ENCODE data around the gene ASPSCR1.

Gene ASPSCR1

DNA sequence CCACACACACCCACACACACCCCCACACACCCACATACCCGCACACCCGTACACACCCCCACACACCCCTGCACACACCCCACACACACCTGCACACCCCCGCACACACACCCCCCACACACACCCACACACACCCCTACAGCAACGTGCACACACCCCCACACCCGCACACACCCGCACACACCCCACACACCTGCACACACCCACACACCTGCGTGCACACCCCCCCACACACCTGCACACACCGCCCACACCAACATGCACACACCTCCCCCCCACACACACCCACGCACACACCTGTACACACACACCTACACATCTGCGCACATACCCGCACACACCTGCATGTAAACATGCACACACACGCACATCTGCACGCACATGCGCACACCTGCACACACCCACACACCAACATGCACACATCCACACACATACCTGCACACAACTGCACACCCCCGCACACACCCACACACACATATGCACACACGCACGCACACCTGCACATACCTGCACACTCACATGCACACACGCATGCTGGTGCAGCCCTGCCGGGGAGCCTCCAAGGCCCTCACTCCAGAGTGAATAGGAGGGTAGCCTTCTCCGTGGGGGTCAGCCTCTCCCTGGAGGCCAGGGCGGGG is 7.5 kb downstream of the ASPSCR1 start:
- DNase-seq: no peak

DNA sequence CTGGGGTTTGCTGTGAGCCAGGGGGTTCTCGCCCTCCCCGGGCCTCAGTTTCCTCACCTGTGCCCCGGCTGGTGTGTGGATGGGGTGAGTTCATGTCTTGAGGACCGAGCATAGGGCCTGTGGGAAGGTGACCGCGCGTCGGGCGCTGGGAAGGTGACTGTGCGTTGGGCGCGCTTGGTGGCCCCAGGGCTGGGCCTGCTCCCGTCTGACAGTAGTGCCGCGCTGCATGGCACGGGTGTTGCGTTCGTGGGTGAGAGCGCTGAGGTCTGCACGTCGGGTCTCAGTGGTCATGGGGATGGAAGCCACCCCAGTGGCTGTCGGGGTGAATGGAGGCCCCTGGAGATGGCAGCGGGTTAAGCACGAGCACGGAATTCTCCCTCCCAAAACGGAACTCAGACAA is 9.2 kb downstream of the ASPSCR1 start:
- DNase-seq: no peak

DNA sequence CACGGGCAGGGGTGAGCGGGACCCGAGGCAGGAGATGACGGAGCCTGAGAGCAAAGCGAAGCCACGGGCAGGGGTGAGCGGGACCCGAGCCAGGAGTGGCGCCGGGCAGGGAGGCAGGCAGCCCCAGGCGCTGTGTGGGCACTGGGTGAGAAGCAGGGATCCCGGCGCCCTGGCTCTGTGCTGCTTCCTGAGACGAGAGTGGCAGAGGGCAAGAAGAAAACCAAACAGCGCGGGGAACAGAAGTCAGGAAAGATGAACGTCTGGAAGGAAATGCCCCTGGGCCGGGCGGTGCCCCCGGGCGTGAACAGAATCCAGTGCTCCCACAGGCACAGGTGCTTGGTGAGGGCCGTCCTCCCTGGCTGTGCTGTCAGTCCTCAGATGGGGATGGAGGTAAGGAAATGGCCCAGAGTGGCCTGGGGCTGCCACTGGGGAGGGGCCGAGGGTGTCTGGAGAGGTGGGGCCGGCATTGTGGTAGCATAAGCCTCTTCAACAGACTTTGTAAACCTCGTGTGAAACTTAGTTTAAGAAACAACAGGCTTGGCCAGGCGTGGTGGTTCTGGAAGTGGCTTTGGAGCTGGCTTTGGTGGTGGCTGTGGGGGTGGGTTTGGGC is 9.8 kb downstream of the ASPSCR1 start:
- DNase-seq: no peak

DNA sequence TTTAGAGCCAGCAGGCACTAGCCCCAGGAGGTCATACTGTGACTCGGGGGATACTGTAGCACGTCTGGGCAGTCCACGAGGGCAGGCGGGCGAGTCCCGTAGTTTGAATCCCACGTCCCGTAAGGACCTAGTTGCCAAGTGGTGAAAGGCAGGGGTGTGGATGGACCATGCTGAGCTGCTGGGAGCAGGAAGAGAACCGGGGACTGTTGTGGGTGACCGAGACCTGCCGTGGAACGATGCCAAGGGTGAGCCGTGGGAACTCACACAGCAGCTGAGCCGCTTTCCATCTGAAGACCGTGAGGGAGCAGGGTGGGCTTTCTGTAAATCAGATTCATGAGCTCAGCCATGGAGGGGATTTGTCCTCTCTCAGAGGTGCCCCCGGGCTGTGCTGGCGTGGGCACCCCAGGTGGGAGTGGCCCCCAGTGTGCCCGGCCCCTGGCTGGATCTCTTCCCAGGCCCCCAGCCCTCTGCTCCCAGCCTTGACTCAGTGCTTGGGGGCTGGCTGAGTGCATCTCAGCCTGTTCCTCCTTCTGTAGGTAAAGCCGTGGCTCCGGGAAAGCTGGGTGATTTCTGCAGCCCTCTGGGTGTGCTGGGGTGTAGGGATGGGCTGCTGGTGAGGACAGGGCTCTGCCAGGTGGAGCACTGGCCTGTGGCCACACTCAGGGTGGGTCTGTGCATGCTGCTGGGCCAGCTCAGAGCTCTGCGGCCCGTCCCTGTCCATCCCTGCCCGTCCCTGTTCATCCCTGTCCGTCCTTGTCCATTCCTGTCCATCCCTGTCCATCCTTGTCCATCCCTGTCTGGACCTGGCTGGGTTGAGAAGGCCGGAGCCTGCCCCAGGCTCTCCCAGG is 13.6 kb downstream of the ASPSCR1 start:
- DNase-seq: no peak

DNA sequence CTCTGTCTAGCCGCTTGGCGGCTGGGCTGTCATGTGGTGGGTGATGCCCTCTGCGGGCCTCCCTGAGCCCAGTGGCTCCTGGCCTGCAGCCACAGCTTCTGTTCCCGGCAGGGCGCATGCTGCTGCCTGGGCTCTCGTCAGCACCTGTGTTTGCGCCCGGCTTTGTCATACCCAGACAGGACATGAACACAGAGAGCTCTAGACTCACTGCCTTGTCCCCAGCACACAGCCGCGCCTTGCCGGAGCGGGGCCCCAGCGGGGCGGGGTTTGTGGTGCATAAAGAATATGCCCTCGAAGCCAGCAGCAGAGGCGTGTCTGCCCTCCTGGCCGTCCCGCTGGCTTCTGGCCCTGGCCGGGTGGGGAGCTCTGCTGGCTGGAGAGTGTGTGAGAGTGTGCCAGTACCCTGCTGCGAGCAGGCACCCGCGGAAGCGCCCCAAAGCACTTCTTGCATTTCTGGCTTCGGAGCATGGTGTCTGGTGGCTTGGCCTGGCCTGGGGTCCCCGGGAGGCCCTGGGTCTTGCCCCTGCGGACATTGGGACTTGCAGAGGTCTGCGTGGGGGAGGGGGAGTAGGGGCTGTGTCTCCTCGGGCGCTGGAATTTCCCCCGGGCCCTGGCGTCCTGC is 14.4 kb downstream of the ASPSCR1 start:
- DNase-seq: no peak

DNA sequence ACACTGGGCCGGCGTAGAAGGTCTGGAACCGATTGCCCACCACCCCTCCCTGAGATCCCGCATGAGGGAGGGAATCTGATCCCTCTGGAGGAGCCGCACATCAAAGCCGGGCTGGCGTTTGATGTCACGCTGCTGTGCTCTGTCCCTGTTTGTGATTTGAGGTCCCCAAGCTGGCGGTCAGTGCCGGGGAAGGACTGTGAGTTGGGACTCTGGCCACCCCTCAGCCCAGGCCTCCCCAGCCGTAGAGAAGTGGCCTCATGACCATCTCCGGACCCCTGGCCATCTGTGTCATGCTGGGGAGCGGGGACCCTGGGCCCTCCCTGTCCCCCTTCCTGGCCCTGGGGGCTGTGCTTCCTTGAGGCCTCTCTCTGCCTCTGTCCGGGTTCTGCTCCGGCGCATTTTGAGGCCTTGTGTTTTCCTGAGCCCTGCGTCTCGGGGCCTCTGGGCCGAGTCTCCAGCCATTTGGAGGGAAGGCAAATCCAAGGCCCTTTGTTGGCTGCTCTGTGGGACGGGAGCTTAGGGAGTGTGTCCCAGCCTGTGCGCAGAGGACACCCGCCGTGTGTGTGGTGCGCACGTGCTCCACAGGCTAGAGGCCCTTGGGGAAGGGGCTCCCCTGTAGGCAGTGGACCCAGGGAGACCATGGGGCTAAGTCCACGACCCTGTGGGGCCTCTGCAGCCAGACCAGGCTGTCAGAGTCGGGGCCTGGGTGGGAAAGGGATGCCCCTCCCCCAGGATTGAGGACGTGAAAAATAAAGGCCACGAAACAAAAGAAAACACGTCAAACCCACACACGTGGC is 15.1 kb downstream of the ASPSCR1 start:
- DNase-seq: no peak

DNA sequence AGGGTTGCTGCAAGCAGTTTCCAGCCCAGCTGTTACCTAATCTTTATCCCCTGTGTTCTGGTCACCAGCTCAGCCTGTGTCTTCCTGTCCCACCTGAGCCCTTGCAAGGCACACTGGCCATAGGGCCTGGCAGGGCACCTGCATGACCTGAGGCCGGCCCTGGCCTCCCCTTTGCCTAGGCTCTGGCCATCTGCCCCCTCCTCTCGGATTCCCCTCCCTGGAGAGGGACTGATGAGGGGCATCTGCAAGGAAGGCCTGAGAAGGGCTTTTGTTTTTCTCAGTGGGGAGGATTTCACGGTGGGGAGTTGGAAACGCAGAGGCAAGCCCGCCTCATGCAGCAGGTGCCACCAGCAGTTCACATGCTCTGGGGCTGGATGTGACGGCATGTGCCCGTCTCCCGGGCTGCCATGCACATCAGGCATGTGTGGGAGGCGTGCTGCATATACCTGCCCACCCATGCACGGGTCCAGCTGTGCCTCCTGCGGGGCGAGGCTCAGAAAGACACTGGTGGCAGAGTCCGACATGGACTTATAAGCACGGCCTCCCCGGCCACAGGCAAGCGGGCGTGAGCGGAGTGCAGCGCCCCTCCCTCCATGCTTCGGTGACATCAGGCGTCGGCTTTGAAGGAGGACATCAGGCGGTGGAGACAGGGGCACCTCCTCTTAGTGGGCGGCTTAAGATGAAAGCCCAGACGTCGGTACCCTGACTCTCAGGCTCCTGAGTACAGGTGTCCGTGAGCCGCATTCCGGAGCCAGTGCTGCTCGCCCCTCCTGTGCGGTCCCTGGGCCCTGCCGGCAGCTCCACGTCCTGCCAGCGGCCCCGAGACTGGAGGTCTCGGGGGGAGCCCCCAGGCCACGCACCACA is 16.5 kb downstream of the ASPSCR1 start:
- no peak for DNase-seq

DNA sequence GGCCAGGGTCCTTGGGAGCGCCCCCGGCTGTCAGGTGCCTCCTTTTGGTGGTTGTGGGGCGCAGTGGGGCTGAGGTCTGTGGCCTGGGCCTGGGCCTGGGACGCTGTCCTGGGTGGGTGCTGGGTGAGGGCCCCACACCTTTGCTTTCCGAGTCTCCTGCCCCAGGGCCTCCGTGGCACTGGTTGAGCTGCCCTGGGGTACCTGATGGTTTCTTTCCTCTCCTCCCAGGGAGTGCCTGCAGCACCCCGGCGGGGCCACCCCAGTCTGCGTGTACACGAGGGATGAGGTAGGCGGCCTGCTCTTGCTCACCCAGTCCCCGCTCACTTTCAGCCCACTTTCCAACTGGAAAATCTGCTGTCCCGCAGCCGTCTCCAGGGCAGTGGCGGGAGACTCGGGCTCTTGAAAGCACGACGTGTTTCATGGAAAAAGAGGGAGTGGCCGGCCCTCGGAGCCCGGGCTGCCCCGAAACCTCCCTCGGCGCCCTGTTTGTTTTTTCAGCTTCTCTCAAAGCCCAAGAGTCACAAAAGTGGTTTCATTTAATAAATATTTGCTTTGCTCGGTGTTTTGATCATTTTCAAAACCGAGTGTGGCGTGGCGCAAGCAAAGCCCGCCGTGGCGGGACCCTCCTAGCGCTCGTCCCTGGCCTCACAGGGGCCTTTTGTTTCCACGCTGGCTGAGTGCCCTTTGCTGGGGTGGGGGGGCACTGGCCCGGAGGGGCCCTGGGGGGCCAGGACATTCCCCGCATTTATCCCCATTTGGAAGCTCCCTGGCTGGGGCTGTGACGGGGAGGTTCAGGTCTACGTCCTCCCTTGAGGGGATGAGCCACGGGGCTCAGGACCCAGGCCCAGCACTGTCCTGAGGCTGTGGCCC is 17.4 kb downstream of the ASPSCR1 start:
- DNase-seq: no peak

DNA sequence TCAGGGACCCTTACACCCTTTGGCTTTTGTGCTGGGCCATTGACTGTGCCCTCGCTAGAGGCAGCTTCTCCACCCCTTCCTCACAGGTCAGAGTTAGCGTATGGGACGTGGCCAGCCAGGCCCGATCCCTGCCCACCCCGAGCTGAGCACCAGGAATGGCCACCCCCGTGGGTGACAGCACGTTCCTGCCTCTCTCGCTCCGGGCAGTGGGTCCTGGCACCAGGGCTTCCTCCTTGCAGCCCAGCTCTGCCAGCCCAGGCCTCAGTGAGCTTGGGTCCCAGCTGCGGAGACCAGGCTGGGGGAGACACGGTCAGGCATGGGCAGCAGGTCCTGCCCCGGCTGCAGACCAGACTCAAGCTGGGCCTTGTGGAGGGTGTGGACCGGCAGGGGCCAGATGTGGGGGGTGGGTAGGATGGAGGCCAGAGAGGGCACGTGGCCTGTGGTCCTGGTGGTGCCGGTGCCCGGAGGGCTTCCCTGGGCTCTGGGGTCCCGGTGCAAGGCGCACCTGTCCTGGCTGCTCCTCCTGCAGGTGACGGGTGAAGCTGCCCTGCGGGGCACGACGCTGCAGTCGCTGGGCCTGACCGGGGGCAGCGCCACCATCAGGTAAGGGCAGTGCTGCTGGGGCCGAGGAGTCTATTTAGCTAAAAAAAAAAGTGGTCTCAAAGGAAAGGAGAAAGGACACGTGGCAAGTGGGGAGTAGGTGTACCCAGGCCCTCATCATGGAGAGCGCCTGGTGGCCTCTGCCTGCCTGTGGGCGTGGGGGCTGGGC is 18.2 kb downstream of the ASPSCR1 start:
- DNase-seq: no peak

DNA sequence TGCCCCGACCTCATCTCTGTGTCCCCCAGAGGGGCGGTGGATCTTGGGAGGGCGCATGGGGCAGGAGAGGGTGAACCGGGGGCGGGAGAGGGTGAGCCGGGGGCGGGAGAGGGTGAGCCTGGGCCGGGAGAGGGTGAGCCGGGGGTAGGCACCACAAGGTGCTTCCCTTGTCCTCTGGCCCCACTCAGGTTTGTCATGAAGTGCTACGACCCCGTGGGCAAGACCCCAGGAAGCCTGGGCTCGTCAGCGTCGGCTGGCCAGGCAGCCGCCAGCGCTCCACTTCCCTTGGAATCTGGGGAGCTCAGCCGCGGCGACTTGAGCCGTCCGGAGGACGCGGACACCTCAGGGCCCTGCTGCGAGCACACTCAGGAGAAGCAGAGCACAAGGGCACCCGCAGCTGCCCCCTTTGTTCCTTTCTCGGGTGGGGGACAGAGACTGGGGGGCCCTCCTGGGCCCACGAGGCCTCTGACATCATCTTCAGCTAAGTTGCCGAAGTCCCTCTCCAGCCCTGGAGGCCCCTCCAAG is 18.9 kb downstream of the ASPSCR1 start:
- DNase-seq: no peak

DNA sequence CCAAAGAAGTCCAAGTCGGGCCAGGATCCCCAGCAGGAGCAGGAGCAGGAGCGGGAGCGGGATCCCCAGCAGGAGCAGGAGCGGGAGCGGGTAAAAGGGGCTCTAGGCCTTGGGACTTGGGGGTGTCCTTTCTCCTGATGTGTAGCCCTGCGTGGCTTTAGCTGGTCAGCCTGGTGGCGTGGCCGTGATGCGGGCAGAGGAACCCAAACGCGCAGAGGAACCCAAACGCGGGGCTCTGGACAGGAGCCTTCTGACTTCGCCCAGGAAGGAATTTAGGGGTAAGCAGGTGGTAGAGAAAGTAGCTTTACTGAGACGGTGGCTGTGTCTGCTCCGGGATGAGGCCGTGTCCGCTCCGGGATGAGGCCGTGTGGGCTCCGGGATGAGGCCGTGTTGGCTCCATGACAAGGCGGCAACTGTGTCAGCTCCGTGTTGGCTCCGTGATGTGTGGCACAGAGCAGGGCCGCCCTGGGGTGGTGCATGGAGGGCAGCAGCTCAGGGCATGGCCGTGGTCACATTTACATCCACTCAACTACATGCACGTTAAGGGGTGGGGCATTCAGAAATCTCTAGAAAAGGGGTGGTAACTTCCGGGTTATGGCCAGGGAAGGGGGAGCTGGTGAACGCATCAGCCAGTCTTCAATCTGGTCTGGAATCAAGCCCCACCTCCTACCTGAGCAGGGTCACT is 19.5 kb downstream of the ASPSCR1 start:
- DNase-seq: no peak

DNA sequence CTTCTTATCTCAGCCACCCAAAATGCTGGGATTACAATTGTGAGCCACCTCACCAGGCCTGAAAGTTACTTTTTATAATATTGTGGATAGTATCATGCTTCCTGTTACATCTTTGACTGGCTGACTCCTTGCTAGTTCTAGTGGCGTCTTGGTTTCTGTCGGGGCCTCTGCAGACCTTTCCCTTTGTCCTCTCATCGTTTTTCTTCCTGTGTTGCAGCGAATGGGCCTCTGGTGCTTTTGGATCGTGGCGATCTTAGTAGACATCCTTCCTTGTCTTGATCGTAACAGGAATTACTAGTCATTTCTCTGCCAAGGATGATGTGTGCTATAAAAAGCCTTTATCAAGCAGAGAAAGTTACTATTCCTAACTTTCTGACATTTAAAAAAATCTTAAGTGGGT is 20.8 kb downstream of the ASPSCR1 start:
- DNase-seq: no peak

DNA sequence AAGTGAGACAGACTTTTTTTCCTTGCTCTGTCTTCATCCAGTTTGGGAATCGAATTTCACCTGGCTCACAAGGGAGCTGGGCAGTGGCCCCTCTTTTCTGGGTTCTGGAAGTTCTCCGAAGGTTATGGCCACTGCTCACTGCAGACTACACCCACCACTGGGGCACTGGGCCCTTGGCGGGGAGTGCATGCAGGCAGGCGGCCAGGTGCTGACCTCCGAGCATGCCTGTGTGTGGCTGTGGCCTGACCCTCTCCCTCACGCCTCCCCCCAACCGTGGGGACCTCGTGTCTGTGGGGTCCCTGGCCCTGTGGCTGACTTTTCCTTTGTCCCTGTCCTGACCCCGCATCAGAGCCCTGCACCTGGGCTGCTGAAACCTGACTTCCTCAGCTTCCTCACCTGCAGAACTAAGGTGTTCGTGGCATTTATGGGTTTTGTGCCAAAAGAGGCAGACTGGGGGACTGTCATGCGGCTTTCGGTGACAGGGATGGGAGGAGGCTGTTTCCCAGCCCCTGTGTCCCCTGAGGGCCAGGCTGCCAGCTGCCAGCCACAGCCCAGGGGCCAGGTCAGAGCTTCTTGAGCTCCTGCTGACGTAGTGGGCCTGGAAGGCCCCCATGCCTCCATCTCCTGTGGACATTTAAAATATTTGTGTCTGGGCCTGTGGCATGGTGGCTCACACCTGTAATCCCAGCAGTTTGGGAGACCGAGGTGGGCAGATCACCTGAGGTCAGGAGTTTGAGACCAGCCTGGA is 21.4 kb downstream of the ASPSCR1 start:
- DNase-seq: no peak

DNA sequence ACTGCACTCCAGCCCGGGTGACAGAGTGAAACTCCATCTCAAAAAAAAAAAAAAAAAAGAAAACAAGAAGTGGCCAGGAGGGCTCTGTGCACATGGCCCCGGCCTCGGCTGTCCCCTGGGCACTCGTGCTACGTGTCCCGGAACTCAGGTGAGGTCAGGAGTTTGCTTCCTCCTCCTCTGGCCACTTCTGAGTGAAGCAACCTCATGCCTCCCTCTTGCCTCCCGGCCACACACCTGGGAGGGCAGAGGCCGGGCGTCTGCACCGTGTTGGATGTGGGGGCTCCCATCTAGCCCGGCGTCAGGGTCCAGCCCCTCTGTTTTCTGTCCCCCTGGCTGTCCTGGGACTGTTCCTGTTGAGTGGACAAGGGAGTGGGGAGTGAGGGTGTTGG is 22.2 kb downstream of the ASPSCR1 start:
- DNase-seq: no peak

DNA sequence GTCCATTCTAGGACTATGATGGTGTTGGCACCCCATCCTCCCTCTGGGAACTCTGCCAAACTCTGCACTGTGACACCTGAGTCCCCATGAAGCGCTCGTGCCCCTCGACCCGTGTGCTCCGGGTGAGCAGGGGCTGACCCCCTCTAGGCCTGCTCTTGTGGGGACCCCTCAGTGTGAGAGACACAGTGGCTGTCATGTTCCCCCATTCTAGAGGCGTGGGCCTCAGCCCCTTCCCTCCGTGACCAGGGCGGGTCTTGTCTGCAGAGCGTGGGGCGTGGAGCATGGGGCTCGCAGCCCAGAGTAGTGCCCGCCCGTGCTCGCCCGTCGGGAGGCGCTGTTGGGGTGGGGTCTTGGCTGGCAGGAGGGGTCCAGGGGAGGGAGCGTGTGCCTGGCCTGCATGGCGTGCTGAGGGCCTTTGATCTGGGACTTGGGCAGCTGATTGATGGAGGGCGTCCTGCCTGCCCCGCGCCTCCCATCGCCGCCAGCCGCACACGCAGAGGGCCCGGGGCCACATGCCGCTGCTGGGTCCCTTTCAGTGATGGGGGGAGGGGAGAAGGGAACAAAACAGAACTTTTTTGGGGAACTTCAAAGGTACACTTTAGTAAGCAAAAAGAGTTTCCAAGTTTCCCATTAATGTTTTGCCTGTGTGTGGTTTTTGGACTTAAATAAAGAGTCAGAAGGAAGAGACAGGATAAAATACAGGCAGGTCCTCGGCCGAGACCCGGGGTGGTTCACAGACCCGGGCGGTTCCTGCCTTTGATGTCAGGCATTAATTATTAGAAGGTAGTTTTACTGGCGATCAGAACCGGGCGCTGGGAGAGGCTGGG is 22.8 kb downstream of the ASPSCR1 start:
- no peak for DNase-seq

DNA sequence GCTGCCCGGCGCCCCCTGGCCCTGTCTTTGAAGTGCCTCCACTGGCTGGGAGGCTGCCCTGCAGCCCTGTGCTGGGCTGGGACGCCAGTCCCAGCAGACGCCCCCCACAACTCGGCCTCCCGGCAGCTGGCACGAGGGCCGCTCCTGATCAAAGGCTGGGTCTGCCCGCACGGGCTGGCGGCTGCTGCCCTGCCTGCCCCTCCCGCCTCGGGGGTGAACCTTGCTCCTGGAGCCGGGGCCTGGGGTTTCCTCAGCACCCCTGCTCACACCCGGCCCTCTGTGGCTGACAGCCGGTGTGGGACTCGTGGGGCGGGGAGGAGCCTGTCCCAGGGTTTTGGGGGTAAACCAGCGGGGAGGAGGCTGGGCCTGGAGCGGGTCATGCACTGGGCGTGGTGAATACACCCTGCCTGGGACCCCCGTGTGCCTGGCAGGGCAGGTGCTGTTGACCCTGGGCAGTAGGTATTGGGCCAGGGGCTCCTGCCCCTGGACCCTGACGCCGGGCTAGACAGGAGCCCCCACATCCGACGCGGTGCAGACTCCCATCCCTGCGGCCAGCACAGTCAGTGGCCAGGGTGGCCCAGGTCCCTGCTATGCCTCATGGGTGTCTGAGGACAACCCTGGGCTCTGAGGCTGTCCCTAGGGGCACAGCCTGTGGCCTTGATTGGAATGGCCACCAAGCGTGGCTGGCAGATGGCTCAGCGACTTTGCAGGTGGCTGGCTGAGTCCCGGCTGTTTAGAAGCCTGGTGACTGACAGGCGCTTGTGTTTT is 23.6 kb downstream of the ASPSCR1 start:
- no peak for DNase-seq

All from SIG-M5 (cell line).